HG03439 (cell line): ENCODE data around the gene HEXIM1.

Experiments
- ATAC-seq: cut with Tn5 transposase; IDR thresholded peaks from one replicate; pipeline ENCODE4 v1.9.1; 2021; ENCODE audit warnings: mild to moderate bottlenecking, moderate library complexity; ENCODE audit not compliant: unreplicated experiment

HEXIM1 gene

DNA sequence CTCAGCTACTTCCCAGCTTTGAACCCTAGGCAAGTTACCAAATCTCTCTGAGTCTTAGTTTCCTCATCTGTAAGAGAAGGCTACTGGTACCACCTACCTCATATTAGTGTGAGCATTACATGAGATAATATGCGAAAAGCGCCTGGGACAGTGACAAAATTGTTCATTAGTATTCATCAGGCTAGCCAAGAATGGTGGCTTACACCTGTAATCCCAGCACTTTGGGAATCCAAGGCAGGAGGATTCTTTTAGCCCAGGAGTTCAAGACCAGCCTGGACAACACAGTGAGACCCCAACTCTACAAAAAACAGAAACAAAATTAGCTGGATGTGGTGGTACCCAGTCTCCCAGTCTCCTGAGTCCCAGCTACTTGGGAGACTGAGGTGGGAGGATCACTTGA, 19.3 kb upstream of the HEXIM1 start:
- no peak for ATAC-seq

DNA sequence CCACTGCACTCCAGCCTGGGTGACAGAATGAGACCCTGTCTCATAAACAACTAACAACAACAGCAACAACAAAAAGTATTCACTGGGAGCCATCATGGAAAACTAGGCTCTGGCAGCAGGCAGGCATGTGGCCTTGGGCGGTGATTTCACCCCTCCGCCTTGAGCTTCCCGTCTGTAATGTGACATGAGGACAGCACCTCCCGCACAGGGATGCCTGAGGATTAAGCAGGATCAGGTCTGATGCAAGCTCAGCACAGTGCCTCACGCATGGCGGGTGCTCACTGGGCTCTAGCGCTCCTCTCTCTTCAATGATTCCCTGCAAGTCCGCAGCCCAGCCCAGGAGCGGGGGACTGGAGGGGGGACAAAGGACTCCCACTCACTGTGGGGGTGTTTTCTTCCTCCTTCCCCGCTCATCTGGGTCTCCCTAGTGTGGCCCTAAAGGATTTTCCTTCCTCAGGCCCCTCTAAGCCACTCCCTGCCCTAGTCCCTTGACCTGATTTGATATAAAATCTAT, 18.8 kb upstream of the HEXIM1 start:
- ATAC-seq: no peak

DNA sequence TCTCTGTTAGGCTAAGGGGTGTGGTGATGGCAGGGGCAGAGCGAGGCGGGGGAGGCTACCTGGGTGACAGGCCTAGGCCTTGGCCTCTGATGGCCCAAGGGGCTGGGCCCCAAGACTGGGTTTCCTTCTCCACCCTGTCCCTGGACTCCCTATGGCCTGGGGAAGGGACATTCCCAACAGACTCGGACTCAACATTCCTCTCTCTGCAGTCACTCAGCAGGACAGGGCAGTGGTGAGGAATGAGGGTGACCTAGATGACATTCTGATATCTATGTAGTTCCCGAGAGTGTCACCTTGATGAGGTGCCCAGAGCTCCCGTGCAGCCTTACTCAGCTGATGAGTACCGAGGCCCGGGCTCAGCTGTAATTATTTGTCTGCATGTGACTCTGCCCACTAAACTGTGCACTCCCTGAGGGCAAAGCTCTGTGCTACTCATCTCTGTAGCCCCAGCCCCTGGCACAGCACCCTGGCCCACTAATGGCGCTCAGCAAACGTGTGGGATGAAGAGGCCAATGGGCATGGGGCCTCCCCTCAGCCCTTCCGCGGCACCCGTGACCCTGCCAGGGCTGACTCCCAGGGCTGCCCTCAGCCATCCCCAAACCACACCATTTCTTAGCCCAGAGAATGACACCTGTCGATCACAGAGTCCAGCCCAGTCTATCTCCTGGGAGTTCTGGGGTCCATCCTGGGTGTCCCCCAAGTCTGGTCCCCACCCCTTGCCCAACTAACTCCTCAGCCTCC, 18.2 kb upstream of the HEXIM1 start:
- ATAC-seq: no peak

DNA sequence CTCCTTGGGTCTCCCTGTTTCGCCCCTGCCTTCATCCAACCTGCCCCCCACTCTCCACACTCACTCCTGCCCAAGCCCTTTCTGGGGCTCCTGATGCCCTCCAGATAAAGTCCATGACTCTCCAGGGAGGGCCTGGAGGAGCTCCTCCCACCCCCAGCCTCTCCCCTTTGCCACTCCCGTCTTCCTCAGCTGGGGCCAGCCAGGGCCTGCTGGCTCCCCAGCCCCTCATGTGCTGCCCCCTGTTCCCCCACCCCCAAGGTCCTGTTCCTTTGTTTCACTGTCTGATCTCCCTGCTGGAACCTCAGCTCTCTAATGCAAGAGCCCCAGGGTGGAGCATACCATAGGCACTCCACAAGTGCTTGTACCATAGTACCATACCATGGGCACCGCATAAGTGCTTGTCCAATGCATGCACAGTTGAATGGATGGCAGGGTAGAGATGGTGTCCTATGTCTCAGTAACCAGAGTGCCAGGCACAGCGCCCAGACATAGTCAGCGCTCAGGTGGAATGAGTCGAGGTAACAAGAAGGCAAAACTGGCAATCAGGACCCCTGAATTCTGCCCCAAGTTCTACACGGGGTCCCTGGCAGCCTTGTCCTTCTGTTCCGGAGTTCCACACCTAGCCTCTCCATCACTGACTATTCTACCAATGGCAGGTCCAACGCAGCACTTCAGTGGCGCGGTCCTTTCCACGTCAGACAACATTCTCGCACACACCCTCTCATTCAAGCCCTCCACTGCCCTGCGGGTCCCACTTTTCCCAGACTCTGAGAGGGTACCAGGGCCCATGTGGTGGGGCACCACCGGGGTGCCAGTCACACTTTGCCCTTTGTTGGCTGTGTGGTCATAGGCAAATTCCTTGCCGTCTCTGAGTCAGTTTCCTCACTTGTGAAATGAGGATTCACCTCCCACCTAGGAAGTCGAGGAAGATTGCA, 17.3 kb upstream of the HEXIM1 start:
- ATAC-seq: no peak

DNA sequence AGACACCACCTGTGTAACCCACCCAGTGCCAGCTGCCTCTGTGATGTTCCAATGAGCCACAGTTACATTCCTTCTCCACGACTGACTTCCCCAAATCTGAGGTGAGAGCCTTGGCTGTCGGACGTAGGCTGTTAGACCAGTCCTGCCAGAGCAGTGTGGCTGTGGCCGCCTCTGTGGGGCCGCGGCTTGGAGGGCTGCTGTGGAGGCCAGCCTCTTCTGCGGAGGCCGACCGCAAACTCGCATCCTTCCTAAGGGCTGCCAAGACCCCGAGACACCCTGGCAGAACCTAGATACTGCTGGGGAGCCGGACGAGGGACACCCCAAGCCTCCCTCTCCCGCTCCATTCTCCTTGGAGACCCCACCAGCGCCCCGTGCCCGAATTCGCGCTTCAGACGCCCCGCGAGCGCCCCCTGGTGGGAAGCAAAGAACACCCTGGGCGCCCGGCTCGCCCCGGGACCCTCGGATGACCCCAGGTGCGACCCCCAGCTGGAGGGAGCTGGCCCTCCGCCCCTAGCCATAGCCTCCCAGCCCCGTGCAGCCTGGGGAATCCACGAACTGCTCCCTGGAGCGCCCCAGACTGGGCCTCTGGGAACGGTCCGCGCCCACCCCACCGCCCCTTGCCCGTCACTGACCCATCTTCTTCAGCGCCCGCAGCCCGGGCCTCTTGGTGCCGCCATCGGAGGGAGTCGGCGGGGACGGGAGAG, 16.5 kb upstream of the HEXIM1 start:
- no peak for ATAC-seq

DNA sequence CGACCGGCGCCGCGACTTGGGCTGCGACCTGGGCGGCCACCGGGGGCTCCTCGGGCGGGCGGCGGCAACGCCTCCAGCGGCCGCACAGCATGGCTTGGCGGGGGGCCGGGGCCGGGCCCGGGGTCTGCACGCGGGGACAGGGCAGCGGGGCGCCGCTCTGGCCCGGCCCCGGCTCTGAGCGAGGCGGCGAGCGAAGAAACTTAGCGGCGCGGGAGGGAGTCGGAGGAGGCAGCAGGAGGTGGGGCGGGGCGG, 16.0 kb upstream of the HEXIM1 start, which contains the start of gene PLCD3:
PLCD3 (minus strand) TSS at position 196 of the 252 bp plus-strand sequence; CDS start at position 91, 105 bp downstream.
- ATAC-seq: no peak

DNA sequence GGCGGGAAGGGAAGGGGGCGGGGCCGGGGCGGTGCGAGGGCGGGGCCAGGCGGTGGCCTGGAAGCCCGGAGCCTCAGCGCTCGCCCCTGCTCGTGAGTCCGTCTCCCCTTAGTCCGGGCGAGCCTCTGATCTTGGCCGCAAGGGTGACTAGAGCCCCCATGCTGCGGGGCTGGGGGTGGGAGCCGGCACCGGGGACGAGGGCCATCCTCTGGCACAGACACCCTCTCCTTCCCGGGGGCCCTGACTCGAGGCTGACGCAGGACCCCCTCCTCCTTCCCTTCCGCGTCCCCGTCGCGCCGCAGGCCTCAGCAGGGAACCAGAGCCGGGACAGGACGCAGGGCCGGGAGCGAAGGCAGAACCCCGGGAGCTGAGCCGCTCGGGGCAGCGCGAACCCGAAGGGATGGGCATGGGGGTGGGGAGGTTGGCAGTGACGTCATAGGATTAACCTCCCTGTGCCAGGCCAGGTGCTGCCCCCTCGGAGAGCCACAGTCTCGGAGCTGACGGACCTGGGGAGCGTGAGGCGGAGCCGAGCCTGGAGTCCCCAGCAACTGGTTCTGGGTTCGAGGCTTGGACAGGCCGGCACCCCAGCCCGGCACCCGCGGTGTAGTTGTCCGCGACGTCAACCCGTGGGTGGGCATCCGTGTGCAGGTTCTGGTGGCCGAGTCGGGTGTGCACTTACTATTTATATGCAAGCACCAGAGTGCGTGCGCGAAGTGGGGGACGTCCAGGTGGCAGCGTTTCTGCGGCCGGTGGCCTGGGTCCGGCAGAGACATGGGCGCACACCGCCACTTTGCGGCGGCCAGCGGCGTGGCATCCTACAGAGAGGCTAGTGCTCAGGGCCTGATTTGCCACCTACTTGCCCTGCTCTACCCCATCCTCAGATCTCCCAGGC, 15.5 kb upstream of the HEXIM1 start:
- peak; percentile 31 for ATAC-seq

DNA sequence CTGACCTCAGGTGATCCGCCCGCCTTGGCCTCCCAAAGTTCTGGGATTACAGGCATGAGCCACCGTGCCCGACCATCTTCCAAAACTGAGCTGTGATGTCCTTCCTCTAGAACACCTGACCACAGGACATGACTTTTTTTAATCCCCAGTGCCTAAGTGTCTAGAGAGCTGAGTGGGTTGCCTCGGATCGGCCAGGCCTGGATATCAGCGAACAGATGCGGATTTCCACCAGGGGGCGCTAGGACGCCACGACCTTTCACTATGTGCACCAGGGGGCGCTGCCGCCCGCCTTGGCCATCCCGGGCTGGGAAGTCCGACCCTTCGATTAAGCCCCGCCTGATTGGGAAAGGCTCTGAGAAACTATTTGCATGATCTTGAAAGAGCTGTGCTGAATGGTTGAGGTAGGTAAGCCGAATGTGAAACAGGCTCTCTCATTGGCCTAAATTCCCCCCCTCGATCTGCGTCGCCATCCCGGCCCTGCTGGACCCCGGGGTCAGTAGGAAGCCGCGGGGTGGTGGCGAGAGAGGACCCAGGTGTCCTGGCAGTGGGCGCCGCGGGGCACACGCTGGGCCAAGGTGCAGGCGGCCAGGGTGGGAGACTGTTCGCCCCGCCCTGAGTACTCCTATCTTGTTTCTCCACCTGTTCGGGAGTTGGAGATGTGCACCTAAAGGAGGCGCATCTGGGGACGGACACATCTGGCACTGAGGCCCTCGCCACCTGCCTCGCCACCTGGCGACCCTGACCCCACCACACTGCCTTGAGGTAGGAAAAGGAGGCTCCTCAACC, 12.9 kb upstream of the HEXIM1 start, which contains the start of gene ACBD4:
ACBD4 (plus strand) TSS at position 496 of the 786 bp plus-strand sequence. CDS start 458 bp downstream, outside the sequence.
- ATAC-seq: peak; percentile 75

DNA sequence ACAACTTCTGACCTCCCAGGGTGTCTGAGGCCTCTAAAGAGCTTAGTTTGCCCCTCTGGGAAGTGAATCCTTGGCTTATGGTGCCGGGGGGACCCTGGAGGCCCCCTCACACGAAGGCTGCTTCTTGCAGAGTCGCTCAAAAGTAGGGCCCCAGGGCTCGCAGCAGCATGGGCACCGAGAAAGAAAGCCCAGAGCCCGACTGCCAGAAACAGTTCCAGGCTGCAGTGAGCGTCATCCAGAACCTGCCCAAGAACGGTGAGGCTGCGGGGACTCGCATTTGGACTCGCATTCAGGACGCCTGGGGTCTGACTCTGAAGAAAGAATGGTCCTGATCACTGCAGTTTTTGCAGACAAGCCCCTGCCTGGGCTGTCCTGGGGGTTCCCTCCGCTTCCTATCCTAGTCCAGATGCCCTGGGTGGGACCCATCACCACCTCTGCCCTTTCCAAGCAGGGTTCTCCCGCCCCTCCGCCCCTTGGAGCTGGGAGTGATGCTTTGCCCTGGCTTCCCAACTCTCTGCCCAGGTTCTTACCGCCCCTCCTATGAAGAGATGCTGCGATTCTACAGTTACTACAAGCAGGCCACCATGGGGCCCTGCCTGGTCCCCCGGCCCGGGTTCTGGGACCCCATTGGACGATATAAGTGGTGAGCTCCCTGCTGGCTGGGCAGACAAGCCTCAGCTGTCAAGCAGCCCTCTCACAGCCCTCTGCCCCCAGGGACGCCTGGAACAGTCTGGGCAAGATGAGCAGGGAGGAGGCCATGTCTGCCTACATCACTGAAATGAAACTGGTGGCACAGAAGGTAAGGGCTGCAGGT, 12.1 kb upstream of the HEXIM1 start:
- no peak for ATAC-seq

DNA sequence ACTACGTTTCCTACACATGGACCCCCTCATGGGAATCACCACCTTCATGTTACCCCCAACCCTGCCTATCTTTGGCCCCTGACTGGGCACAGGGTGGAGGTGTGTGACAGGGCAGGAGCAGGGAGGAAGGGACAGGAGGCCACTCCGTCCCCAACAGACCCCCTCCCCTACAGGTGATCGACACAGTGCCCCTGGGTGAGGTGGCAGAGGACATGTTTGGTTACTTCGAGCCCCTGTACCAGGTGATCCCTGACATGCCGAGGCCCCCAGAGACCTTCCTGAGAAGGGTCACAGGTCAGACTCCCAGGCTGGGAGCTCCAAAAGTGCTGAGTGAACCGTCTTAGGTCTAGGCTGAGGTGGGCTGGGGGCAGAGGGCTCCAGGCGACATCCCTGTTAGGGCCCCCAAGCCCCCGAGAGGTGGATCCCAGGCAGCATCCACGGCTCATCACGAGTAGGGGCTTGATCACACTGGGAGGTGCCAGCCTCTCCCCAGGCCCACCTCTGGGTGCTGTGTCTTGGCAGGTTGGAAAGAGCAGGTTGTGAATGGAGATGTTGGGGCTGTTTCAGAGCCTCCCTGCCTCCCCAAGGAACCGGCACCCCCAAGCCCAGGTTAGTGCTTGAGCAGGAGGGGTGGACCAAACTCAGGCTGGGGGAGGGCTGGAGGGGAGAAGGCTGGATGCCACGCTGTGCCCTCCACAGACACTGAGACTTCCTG, 11.3 kb upstream of the HEXIM1 start:
- ATAC-seq: no peak

DNA sequence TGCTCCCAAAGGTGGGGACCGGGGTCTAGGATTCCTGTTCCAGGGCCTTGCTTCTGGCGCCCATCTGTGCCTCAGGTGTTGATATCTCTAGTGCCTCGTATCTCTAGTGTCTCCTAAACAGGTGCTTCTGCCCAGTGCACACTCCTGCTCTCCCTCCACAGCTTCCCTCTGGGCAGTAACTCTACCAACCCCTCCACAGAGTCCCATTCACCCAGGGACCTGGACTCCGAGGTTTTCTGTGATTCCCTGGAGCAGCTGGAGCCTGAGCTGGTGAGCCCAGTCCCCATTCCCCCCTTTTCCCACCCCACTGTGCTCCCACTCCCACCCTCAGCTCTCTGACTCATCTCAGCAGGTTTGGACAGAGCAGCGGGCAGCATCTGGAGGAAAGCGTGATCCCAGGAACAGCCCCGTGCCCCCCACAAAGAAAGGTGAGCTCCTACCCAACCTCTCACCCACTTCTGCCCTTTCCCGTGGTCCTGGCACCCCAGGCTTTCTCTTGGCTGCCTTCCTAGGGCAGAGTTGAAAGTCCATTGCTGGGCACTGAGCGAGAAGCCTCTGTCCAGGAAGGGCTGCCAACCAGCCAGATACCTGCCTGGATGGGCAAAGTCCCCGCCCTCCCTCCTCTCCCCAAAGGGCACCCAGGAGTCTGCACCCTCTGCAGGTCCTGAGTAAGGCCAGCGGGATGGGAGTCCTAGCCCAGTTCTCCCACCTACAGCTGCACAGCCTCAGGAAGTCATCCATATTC, 10.5 kb upstream of the HEXIM1 start:
- ATAC-seq: no peak

DNA sequence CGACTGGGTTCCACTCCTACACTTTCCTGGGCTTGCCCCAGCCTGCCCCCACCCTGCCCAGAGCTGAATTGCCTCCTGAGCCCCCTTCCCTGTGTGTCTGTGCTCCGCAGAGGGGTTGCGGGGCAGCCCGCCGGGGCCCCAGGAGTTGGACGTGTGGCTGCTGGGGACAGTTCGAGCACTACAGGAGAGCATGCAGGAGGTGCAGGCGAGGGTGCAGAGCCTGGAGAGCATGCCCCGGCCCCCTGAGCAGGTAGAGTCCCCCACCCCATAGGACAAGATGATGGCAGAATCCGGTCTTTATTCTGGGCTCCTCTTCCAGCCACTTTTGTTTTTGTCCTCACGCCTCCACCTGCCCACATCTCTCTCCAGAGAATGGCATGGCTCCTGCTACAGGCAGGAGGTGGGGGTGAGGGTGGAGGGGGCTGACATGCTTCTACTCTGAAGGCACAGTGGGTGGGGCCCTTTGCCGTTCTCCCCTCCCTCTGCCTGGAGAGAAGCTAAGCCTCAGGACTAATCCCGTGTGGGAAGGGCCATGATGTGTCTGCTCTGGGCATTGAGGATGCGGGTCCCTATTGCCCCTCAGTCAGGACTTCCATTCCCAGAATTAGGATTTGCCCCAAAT, 9.3 kb upstream of the HEXIM1 start:
- ATAC-seq: no peak

DNA sequence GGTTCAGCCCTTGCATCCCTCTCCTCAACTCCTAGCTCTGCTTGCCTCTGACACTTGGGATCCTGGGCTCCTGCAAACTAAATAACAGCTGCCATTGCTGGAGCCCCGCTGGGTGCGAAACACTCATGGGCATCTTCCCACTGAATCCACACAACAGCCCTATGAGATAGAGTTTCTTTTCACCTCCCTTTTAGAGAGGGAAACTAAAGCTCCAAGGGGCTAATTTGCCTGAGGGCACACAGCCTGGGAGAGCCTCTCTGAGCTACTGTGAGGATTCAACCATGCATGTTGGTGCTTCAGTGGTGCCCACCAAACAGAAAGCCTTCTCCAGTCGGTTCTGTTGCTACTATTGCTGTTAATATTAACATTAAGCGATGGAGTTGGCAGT, 8.7 kb upstream of the HEXIM1 start:
- no peak for ATAC-seq

DNA sequence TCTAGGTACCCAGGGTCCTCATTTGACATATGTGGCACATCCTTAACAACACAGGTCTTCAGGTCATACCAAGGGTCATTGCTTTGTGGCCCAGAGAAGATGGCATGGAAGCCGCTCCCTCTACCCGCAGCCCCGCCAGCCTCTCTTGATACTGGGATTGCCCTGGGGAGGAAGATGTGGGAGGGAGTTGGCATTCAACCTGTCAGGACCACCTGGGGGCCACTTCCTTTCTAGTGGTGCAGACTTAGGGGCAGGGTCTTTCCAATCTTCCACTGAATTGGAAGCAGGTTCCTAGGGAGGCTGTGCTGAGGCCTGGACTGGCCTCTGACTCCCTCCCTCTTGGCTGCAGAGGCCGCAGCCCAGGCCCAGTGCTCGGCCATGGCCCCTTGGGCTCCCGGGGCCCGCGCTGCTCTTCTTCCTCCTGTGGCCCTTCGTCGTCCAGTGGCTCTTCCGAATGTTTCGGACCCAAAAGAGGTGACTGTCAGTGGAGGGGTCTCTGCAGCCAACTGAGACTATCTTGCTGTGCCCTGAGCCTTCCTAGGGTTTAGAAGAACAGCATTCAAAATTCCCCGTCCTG, 5.1 kb upstream of the HEXIM1 start:
- ATAC-seq: no peak

DNA sequence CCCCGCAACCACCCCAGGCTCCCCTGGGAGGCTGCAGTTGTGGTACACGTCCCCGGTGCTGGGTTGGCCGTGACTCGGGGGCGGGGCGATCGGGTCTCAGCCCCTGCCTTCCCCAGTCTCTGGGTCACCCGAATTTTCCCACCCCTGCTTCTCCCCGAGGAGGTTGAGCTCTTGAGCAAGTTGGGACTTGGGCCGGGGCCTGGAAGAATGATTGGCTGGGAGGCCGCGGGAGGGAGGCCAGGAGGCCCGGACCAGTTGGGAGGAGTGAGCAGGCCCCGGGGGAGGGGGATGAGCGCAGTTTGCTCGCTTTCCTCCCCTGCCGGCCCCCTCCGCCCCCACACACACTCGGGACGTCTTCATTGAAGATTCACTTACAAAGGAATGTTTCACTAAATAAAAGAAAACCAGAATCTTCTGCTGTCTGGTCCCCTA, 4.5 kb upstream of the HEXIM1 start:
- no peak for ATAC-seq

DNA sequence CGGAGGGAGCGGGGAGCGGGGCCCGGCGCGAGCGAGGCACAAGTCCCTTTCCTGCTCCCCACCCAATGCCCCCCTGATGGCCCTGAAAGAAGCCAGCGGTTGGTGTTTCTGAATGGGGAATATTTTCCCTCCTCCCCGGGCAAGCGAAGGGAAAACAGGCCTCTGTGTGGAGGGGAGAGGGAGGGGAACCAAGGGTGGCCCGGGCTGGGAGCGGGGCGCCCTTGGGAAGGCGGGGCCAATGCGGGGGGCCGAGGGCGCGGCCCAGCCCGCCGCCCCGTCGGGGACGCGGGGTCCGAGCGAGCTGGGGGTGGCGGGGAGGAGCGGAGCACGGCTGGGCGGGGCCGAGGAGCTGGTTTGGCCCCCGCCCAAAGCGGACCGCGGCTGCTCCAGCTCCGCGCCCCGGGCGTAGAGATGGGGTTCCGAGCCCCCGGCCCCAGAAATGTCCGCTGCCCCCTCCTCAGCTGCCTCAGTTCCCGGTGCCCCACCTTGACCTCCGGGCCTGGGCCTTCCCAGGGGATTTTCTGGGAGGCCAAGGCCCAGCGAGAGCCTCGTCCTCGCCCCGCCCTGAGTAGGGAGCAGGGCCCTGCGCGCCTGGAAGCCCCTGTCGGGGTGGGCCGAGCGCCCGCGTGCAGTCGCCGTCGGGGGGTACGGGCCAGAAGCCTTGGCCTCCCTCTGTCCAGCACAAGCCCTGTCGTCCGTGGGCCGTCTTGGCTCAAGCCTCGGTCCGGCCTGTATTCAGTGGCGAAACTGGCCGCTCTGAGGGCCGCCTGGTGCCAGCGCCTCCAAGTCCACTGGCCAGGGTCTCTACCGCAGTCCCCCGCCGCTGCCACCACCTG, 3.9 kb upstream of the HEXIM1 start:
- no peak for ATAC-seq
